ENCODE measurements around the gene MRPS22. TPM values are rescaled to one million over a fixed set of nuclear protein-coding genes. Genes with fewer than 3 reads are reported as not detected.

The MRPS22 gene
- total and polyA plus RNA-seq, 2 of the 8 experiments (the other 6 are each of a cell fraction or from before 2014, with no cell fraction given), result 28.3 to 45.8 TPM

GRCh38 chr3:139299261-139300132 is 44.3 kb upstream of the MRPS22 start:
- no peak overlapping the region for H2BK20ac ChIP-seq (ENCODE audit: low read length)
- H4K5ac ChIP-seq (ENCODE audit: insufficient read length, low read depth, low read length), result no peak overlapping the region
- H3K36me3 ChIP-seq (ENCODE audit: control insufficient read depth in 2 of 4, insufficient read depth in 4 of 4, low read length in 3 of 4), result no peaks in the 10 kb centered on the region
- H3K4me1 ChIP-seq (replicated peaks in 1 of 4; ENCODE audit: control insufficient read depth in 3 of 4, insufficient read depth in 4 of 4, low read length in 3 of 4), result no peaks in the 10 kb centered on the region; a peak in 3 of 7 replicates
- no peak overlapping the region for H3K4me2 ChIP-seq (ENCODE audit: insufficient read depth in 1 of 2, low read depth in 2 of 2, low read length in 2 of 2)
- no peak overlapping the region for H2BK12ac ChIP-seq (ENCODE audit: low read depth, low read length)
- no peaks in the 10 kb centered on the region for H3K9me3 ChIP-seq (ENCODE audit: insufficient read depth in 2 of 2, low read depth in 1 of 2, low read length in 1 of 2)
- no peak overlapping the region for H2BK5ac ChIP-seq (ENCODE audit: low read depth, low read length)
- H3K23ac ChIP-seq (ENCODE audit: insufficient read length), result no peak overlapping the region
- no peak overlapping the region for H3K4me3 ChIP-seq (ENCODE audit: extremely low read depth in 1 of 4, insufficient read depth in 2 of 4, low read depth in 3 of 4, low read length in 4 of 4)
- H3K18ac ChIP-seq (ENCODE audit: extremely low read depth, low read length), result no peak overlapping the region
- H3K23me2 ChIP-seq (ENCODE audit: low read depth, low read length), result no peaks in the 10 kb centered on the region
- no peak overlapping the region for H3K56ac ChIP-seq (replicated peaks; ENCODE audit: insufficient read length, low read depth, low read length)
- FAIRE-seq, result no peak
- no peaks in the 10 kb centered on the region for H3K79me2 ChIP-seq (ENCODE audit: control insufficient read depth in 1 of 2, insufficient read depth in 2 of 2, low read length in 2 of 2)
- no peak overlapping the region for H3K14ac ChIP-seq (ENCODE audit: insufficient read length)
- H4K8ac ChIP-seq (ENCODE audit: extremely low read depth, insufficient read depth, low read length), result no peak overlapping the region; the same call in 1 of the 2 replicates
- H3K27ac ChIP-seq (ENCODE audit: low read depth, low read length), result no peak overlapping the region
- DNase-seq (ENCODE audit: low read depth in 1 of 2, low spot score in 2 of 2), result no peak
- H2AK5ac ChIP-seq (ENCODE audit: low read depth, low read length), result no peak overlapping the region
- no peaks in the 10 kb centered on the region for H3K79me1 ChIP-seq (ENCODE audit: low read depth, low read length)
- 87 to 100% methylated on average over 1 to 14 of the region's 14 CpGs for WGBS, 2 experiments (ENCODE audit: extremely low coverage in 1 of 2, insufficient coverage in 1 of 2, insufficient read length in 1 of 2, insufficient replicate concordance in 2 of 2, low coverage in 1 of 2, low lambda C conversion rate in 2 of 2, missing lambda C conversion rate in 1 of 2)
- H4K20me1 ChIP-seq (replicated peaks in 1 of 2; ENCODE audit: control insufficient read depth in 1 of 2, insufficient read depth in 2 of 2, low read length in 2 of 2), result no peaks in the 10 kb centered on the region
- no peak overlapping the region for H3K4ac ChIP-seq (replicated peaks; ENCODE audit: insufficient read length, low read depth, low read length)
- no peak overlapping the region for H4K91ac ChIP-seq (replicated peaks; ENCODE audit: insufficient read length, low read length)
- H2BK15ac ChIP-seq (ENCODE audit: low read length), result no peak overlapping the region
- ChIA-PET CTCF (ENCODE audit: partially characterized antibody) (interaction anchor here (1.1 to 12.6 kb wide), 3 partner anchors 9 to 30 kb away, joined by 3 to 103 read pairs (median 7); no protein-coding TSS in a partner anchor), POLR2A (ENCODE audit: partially characterized antibody) (no interaction called here)
- no peak overlapping the region for H2BK120ac ChIP-seq (replicated peaks; ENCODE audit: low read depth, low read length)
- no peaks in the 10 kb centered on the region for H3K27me3 ChIP-seq (replicated peaks in 1 of 4; ENCODE audit: control insufficient read depth in 3 of 4, extremely low read depth in 1 of 4, insufficient read depth in 3 of 4, low read length in 3 of 4)
- no peak overlapping the region for H3K9ac ChIP-seq (replicated peaks in 1 of 4; ENCODE audit: extremely low read depth in 1 of 4, low read depth in 3 of 4, low read length in 3 of 4)
- H2AFZ ChIP-seq (ENCODE audit: low read length), result no peak overlapping the region; the same call in 1 of the 2 replicates

Data from H1 (cell line).